Prostate gland (tissue), 2 donors: ENCODE data around the gene SMPDL3A.

ENCODE experiments used
- CTCF ChIP-seq, 4 experiments: fragments of 200-600 bp in 2 of 4; fragments of 450-650 bp in 2 of 4; sonication (generic) in 2 of 4; IDR thresholded peaks; 1 replicate in 3 of 4; 2 replicates in 1 of 4; pipeline ENCODE4 v1.5.1; 2016 to 2019; ENCODE audit warnings: antibody characterized with exemption in 4 of 4, mild to moderate bottlenecking in 2 of 4, moderate library complexity in 2 of 4
- POLR2A ChIP-seq: fragments of 450-650 bp; IDR thresholded peaks from one replicate; pipeline ENCODE4 v1.6.1; 2016; ENCODE audit warnings: antibody characterized with exemption, mild to moderate bottlenecking

GRCh38 chr6:122772724-122773415, 16.2 kb upstream of the SMPDL3A start:
- no peak for TF ChIP-seq POLR2A
- no peak for TF ChIP-seq CTCF (IDR thresholded peaks at IDR 0.05)
